ENCODE results near the gene ACBD5.
A peak's percentile ranks its signal among the peaks of the same experiment; 100 is the strongest.
"Not testable (repeated sequence)": the region's sequence is repeated elsewhere in the genome, so short reads cannot be mapped to it uniquely, and the experiment has no call there.

The ACBD5 gene

GRCh38 chr10:27247006-27247405 is 6.4 kb upstream of the ACBD5 start:
- TF ChIP-seq ZNF274 (IDR thresholded peaks at IDR 0.05; ENCODE audit: low read depth, low read length), result no peak
- H3K4me3 ChIP-seq (ENCODE audit: low read length), result no peak overlapping the region

GRCh38 chr10:27245836-27246235 is 5.2 kb upstream of the ACBD5 start:
- no peak overlapping the region for H3K4me3 ChIP-seq (ENCODE audit: low read length)
- TF ChIP-seq ZNF274 (IDR thresholded peaks at IDR 0.05; ENCODE audit: low read depth, low read length), result no peak

- TF ChIP-seq ZNF274 (IDR thresholded peaks at IDR 0.05; ENCODE audit: low read depth, low read length), result no peak
- H3K4me3 ChIP-seq (ENCODE audit: low read length), result no peak overlapping the region
Measured at GRCh38 chr10:27244976-27245375, 4.4 kb upstream of the ACBD5 start.

GRCh38 chr10:27242951-27243551 is 2.5 kb upstream of the ACBD5 start:
- H3K4me3 ChIP-seq (ENCODE audit: low read length), result peak overlapping the region; percentile 77
- no peak for TF ChIP-seq ZNF274 (IDR thresholded peaks at IDR 0.05; ENCODE audit: low read depth, low read length)

GRCh38 chr10:27242473-27242950 is 1.9 kb upstream of the ACBD5 start:
- no peak for TF ChIP-seq ZNF274 (IDR thresholded peaks at IDR 0.05; ENCODE audit: low read depth, low read length)
- H3K4me3 ChIP-seq (ENCODE audit: low read length), result peak overlapping the region; percentile 77

- TF ChIP-seq ZNF274 (IDR thresholded peaks at IDR 0.05; ENCODE audit: low read depth, low read length), result no peak
- H3K4me3 ChIP-seq (ENCODE audit: low read length), result peak overlapping the region; percentile 77
Measured at GRCh38 chr10:27241652-27242472, 1.3 kb upstream of the ACBD5 start.

- TF ChIP-seq ZNF274 (IDR thresholded peaks at IDR 0.05; ENCODE audit: low read depth, low read length), result no peak
- peak overlapping the region; percentile 77 for H3K4me3 ChIP-seq (ENCODE audit: low read length)
Measured at GRCh38 chr10:27241010-27241651, 534 bp upstream of the ACBD5 start.

GRCh38 chr10:27237531-27237930 is 3.1 kb downstream of the ACBD5 start:
- H3K4me3 ChIP-seq (ENCODE audit: low read length), result not testable (repeated sequence)

- H3K4me3 ChIP-seq (ENCODE audit: low read length), result not testable (repeated sequence)
Measured at GRCh38 chr10:27236589-27237128, 3.9 kb downstream of the ACBD5 start.

GRCh38 chr10:27235706-27236105 is 4.9 kb downstream of the ACBD5 start:
- H3K4me3 ChIP-seq (ENCODE audit: low read length), result no peak overlapping the region

GRCh38 chr10:27230022-27230421 is 10.6 kb downstream of the ACBD5 start:
- no peak overlapping the region for H3K4me3 ChIP-seq (ENCODE audit: low read length)
- no peak for TF ChIP-seq ZNF274 (IDR thresholded peaks at IDR 0.05; ENCODE audit: low read depth, low read length)

More at GRCh38 chr10:27235706-27236105, 4.9 kb downstream of the ACBD5 start:
- TF ChIP-seq ZNF274 (IDR thresholded peaks at IDR 0.05; ENCODE audit: low read depth, low read length), result no peak

GRCh38 chr10:27225642-27226257 is 14.8 kb downstream of the ACBD5 start:
- H3K4me3 ChIP-seq (ENCODE audit: low read length), result no peak overlapping the region
- no peak for TF ChIP-seq ZNF274 (IDR thresholded peaks at IDR 0.05; ENCODE audit: low read depth, low read length)

GRCh38 chr10:27225011-27225590 is 15.5 kb downstream of the ACBD5 start:
- no peak for TF ChIP-seq ZNF274 (IDR thresholded peaks at IDR 0.05; ENCODE audit: low read depth, low read length)
- no peak overlapping the region for H3K4me3 ChIP-seq (ENCODE audit: low read length)

GRCh38 chr10:27223964-27224363 is 16.6 kb downstream of the ACBD5 start:
- no peak overlapping the region for H3K4me3 ChIP-seq (ENCODE audit: low read length)
- no peak for TF ChIP-seq ZNF274 (IDR thresholded peaks at IDR 0.05; ENCODE audit: low read depth, low read length)
